K562 (cell line): ENCODE measurements around the gene ADCY5. TPM values are rescaled to one million over a fixed set of nuclear protein-coding genes. Genes with fewer than 3 reads are reported as not detected.

Source experiments
- ASH1L ChIP-seq: fragments of 450-650 bp; IDR thresholded peaks from 2 replicates; pipeline ENCODE4 v1.6.1; 2018; ENCODE audit warnings: borderline replicate concordance, mild to moderate bottlenecking, low read depth; ENCODE audit not compliant: partially characterized antibody
- BCL6 ChIP-seq: fragments of 250-450 bp; sonication (Bioruptor Pico); IDR thresholded peaks from 2 replicates; pipeline ENCODE4 v1.4.0; 2020
- HDAC6 ChIP-seq: IDR thresholded peaks from 2 replicates; pipeline ENCODE4 v1.6.1; 2012; ENCODE audit warnings: low read depth, mild to moderate bottlenecking, control low read depth, inconsistent platforms, low read length, moderate library complexity
- POLR2AphosphoS2 ChIP-seq: IDR thresholded peaks from 2 replicates; pipeline ENCODE4 v1.6.1; 2012; ENCODE audit warnings: low read length, improper control_type of control experiment
- PPARD ChIP-seq: fragments of 250-450 bp; sonication (Bioruptor Pico); IDR thresholded peaks from 2 replicates; pipeline ENCODE4 v1.8.0; 2022; ENCODE audit warnings: inconsistent platforms, mild to moderate bottlenecking, moderate library complexity
- RERE ChIP-seq: sonication (generic); formaldehyde crosslinking; IDR thresholded peaks from 2 replicates; pipeline ENCODE4 v1.8.0; 2023; ENCODE audit warnings: missing genetic modification reagents, mild to moderate bottlenecking, borderline replicate concordance
- SIN3B ChIP-seq: fragments of 450-650 bp; IDR thresholded peaks from 2 replicates; pipeline ENCODE4 v1.6.1; 2017; ENCODE audit warnings: low read depth, mild to moderate bottlenecking, moderate library complexity
- ZC3H11A ChIP-seq: IDR thresholded peaks from 2 replicates; pipeline ENCODE4 v1.6.1; 2012; ENCODE audit warnings: low read depth, low read length, improper control_type of control experiment
- ZNF175 ChIP-seq: fragments of 200-800 bp; sonication (Bioruptor generic); IDR thresholded peaks from 2 replicates; pipeline ENCODE4 v1.6.1; 2016; ENCODE audit warnings: low read depth, mild to moderate bottlenecking, missing genetic modification characterization, missing compliant biosample characterization
- polyA plus RNA-seq, 8 experiments: library from polyadenylated mRNA; depleted of rRNA in 4 of 8; stranded (reverse) in 5 of 8; unstranded in 3 of 8; fragments of >200 nt; fragmentation: Nextera tagmentation in 2 of 8; fragmentation: Illumina TruSeq in 1 of 8; extraction: Ambion mirVana in 2 of 8; extraction: Trizol in 1 of 8; gene quantifications; 2 replicates each; pipeline versions ENCODE4 v1.2.1 to v1.2.3, GENCODE V29; 2011 to 2014; ENCODE audit warnings: inconsistent platforms in 1 of 8, missing spikeins in 1 of 8
- total RNA-seq, 7 experiments: library from RNA; depleted of rRNA in 6 of 7; stranded (reverse); fragments of >200 nt in 6 of 7; fragmentation: Illumina TruSeq in 2 of 7; extraction: Trizol in 2 of 7; gene quantifications; 2 replicates each; pipeline versions ENCODE4 v1.2.1 to v1.2.3, GENCODE V29; 2011 to 2021; ENCODE audit warnings: low replicate concordance in 1 of 7

Gene ADCY5
- total and polyA plus RNA-seq, 9 of the 15 experiments (the other 6 are each of a cell fraction or from before 2014, with no cell fraction given), result under 0.01 TPM; not detected in 8

DNA sequence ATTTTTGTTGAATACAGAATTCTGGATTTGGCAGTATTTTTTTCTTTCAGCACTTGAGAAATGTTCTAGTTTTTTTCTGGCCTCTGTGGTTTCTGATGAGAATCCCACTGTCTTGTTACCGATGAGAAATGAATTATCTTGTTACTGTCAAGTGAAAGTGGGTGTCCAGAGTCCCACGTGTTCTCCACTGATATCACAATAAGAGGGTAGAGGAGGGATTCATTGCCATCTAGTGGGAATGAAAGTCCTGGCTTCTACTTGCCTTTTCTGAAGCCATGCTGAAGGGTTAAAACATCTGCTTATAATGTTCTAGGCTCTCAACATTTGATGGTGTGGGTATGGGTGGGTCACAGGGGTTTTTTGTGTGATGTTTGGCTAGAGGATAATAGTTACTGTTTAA is 181.1 kb downstream of the ADCY5 start (continued):
- TF ChIP-seq RERE (CRISPR knock-in tag), result no peak
- no peak for TF ChIP-seq POLR2AphosphoS2
- no peak for TF ChIP-seq ASH1L
- no peak for TF ChIP-seq ZNF175 (CRISPR knock-in tag)
- TF ChIP-seq HDAC6, result no peak
- no peak for TF ChIP-seq PPARD (CRISPR knock-in tag)
- no peak for TF ChIP-seq ZC3H11A
- no peak for TF ChIP-seq SIN3B
- TF ChIP-seq BCL6, result no peak
